GM13976 (cell line): ENCODE results near the gene TMEM63A.

Experiments
- DNase-seq: peaks from one replicate; pipeline ENCODE4 v3.0.0; 2012; ENCODE audit warnings: low spot score
- CTCF ChIP-seq: IDR thresholded peaks from 2 replicates; pipeline ENCODE4 v1.5.1; 2012; ENCODE audit warnings: borderline replicate concordance, mild to moderate bottlenecking; ENCODE audit not compliant: insufficient read depth; ENCODE audit errors: extremely low read depth, missing control alignments, control extremely low read depth
- in situ Hi-C: fragments of 300-500 bp; cut with MboI; formaldehyde crosslinking; loops from one replicate; pipeline ENCODE4 v1.12.0; 2022; ENCODE audit warnings: low sequenced_read_pairs, mixed read lengths, inconsistent platforms; ENCODE audit not compliant: unreplicated experiment

TMEM63A gene

DNA sequence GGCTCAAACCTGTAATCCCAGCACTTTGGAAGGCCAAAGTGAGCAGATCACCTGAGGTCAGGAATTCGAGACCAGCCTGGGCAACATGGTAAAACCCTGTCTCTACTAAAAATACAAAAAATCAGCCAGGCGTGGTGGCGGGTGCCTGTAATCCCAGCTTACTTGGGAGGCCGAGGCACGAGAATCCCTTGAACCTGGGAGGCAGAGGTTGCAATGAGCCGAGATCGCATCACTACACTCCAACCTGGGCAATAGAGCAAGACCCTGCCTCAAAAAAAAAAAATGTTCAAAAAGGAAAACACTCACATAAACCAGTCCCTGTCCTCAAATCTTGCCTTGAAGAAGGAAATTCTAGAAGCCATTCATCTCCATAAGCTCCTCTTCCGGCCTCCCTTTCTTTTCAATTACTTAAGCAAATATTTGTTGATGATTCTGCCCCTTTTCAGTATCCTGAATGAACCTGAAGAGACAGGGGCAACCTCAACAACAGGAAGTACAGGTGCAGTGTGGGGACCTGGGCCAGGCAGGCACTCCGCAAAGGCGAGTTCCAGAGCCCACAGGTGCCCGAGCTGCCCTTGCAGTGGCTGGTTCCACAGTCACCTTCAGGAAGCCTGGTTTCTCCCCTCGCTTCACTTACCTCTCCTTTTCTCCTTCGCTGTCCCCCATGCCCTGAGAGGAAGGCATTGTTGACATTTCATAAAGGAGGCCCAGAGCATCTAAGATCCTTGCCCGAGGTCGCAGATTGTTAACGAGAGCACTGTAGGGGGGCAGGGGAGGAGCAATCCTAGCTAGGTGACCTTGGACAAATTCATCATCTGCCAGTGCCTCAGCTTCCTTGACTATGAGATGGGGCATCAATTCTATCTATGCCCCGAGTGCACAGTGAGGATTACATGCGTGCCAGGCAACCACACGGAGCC lies 15.7 kb upstream of the TMEM63A start:
- TF ChIP-seq CTCF, result no peak
- DNase-seq, result no peak
- in situ Hi-C loops, result no loop called here

- in situ Hi-C loops, result no loop called here
- no peak for TF ChIP-seq CTCF
- peak; percentile 92 for DNase-seq
These were observed 14.9 kb upstream of the TMEM63A start for GRCh38 chr1:225896937-225897549.

- DNase-seq, result no peak
- in situ Hi-C loops, result no loop called here
- no peak for TF ChIP-seq CTCF
These were observed 14.3 kb upstream of the TMEM63A start for GRCh38 chr1:225896494-225896893.

DNA sequence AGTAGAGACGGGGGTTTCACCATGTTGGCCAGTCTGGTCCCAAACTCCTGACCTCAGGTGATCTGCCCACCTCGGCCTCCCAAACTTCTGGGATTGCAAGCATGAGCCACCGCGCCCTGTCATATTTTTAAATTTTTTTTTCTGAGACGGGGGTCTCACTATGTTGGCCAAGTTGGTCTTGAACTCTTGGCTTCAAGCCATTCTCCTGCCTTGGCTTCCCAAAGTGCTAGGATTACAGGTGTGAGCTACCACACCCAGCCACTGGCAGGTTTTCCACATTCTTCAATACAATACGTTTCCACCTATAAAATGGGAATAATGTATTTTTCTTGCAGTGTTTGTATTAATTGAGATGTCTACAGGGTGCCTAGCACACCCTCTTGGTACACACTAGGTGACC lies 10.1 kb upstream of the TMEM63A start:
- no peak for DNase-seq
- in situ Hi-C loops, result no loop called here
- TF ChIP-seq CTCF, result no peak

DNA sequence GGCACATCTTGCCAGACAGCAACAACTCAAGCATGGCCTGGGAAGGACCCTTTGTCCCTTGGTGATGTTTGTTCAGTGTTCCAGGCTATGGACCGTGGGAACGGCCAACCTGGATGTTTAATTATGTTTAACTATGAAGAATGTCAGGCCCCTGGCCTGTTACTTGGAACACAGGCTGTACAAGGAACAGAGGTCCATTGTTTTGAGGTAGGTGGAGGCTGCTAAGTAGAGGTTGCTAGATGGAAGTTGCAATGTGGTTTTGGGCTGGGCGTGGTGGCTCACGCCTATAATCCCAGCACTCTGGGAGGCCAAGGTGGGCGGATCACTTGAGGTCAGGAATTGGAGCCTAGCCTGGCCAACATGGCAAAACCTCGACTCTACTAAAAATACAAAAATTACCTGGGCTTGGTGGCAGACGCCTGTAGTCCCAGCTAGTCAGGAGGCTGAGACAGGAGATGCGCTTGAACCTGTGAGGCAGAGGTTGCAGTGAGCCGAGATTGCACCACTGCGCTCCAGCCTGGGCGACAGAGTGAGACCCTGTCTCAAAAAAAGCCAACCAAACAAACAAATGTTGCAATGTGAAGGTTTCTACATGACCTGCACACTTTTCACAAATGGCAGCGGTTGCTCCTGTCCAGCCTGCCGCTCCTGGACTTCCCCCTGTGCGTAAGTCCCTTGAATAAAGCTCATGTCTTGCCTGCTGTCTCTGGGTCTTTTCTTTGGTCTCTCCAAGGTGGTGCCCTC lies 9.2 kb upstream of the TMEM63A start:
- no peak for DNase-seq
- TF ChIP-seq CTCF, result no peak

More for the DNA sequence above, 9.2 kb upstream of the TMEM63A start:
- in situ Hi-C loops, result no loop called here
